Measurements from ENCODE around the gene SLC22A17.

DNA sequence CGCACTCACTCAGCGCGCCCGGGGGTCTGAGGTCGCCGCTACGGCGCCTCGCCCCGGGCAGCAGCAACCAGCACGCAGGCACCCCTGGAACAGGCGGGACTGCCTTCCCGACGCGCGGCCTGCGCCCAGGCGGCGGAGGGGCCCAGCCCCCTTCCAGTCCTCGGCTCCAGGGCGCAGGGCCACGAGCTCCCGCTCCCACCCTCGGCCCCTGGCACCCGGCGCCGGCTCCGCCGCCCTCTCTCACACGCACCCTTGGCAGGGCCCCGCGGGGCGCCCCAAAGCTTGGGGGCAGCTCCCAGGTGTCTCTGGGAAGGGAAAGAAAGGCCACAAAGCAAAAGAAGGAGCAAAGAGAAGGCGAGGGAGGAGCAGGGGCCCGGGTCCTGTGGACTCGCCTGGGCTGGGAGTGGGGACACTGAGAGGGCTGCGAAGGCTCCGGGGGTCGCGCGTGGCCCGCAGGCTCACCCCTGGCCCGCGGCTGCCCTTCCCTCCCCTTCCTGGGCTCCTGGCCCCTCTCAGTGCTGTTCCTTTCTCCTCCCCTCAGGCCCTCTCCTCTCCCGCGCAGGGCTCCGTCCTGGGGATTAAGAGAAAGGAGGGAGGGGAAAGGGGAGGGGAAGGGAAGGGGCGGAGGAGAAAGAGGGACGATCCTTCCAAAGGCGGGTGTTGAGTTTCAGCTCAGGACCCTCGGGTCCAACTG, 13.2 kb upstream of the SLC22A17 start:
- TF ChIP-seq, protein P1, sequence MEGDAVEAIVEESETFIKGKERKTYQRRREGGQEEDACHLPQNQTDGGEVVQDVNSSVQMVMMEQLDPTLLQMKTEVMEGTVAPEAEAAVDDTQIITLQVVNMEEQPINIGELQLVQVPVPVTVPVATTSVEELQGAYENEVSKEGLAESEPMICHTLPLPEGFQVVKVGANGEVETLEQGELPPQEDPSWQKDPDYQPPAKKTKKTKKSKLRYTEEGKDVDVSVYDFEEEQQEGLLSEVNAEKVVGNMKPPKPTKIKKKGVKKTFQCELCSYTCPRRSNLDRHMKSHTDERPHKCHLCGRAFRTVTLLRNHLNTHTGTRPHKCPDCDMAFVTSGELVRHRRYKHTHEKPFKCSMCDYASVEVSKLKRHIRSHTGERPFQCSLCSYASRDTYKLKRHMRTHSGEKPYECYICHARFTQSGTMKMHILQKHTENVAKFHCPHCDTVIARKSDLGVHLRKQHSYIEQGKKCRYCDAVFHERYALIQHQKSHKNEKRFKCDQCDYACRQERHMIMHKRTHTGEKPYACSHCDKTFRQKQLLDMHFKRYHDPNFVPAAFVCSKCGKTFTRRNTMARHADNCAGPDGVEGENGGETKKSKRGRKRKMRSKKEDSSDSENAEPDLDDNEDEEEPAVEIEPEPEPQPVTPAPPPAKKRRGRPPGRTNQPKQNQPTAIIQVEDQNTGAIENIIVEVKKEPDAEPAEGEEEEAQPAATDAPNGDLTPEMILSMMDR (optimal IDR thresholded peaks at IDR 0.05 in 1 of 3, IDR thresholded peaks at IDR 0.05 in 1 of 3, conservative IDR thresholded peaks at IDR 0.05 in 1 of 3; ENCODE audit: extremely low read depth in 1 of 3, insufficient read depth in 2 of 3, low read length in 3 of 3), result no peak
- no peak for TF ChIP-seq EZH2 (IDR thresholded peaks at IDR 0.05; ENCODE audit: low read length)
